ENCODE results near the gene GTPBP3. TPM values are rescaled to one million over a fixed set of nuclear protein-coding genes. Genes with fewer than 3 reads are reported as not detected.
"Not testable (repeated sequence)": the region's sequence is repeated elsewhere in the genome, so short reads cannot be mapped to it uniquely, and the experiment has no call there.

The GTPBP3 gene
- total and polyA plus RNA-seq, 10 donors: 13.0 to 44.1 (median 24.6) TPM

- WGBS, 5 donors: 81 to 87% (median 83%) methylated on average over 5 to 6 of the region's 6 CpGs
- Histone ChIP-seq H3K4me1 (peaks cover 0 to 47% (median 17%) of the 10 kb centered on the region in 6 donors), H3K4me3 (no peak overlapping the region), H3K9me3 (no peaks in the 10 kb centered on the region), H3K27ac (peak overlapping the region in 4 of 8 donors; percentile 5 to 71 (median 59)), H3K36me3 (peaks cover 0 to 53% (median under 1%) of the 10 kb centered on the region in 6 donors), H3K27me3 (replicated peaks in 1 of 7) (peaks cover 0 to 3% (median 0%) of the 10 kb centered on the region in 7 donors)
- no peak for DNase-seq
- TF ChIP-seq POLR2AphosphoS5 (IDR thresholded peaks at IDR 0.05) (no peak), CTCF (IDR thresholded peaks at IDR 0.05 in 8 of 11, conservative IDR thresholded peaks at IDR 0.05 in 3 of 11) (no peak), POLR2A (IDR thresholded peaks at IDR 0.05) (no peak)
- intact Hi-C loops (cut with DNase I; ENCODE audit: low total_unique reads): no loop called here
These were observed 22.8 kb downstream of the GTPBP3 start for GRCh38 chr19:17359905-17360800.

- peaks cover 0 to 36% (median 0%) of the 10 kb centered on the region in 7 donors for H3K27me3 ChIP-seq (replicated peaks in 1 of 7)
- H3K4me1 ChIP-seq: peaks cover 2 to 44% (median 18%) of the 10 kb centered on the region in 6 donors
- H3K36me3 ChIP-seq: peaks cover 0 to 43% (median 5%) of the 10 kb centered on the region in 6 donors
- 81 to 89% (median 87%) methylated on average over 20 of the region's 20 CpGs for WGBS, 5 donors
- H3K9me3 ChIP-seq; H3K4me3 ChIP-seq; intact Hi-C loops (cut with DNase I; ENCODE audit: low total_unique reads); DNase-seq; H3K27ac ChIP-seq: not testable (repeated sequence)
These were observed 26.7 kb downstream of the GTPBP3 start for GRCh38 chr19:17363852-17364605.

GRCh38 chr19:17365361-17365760, 28.0 kb downstream of the GTPBP3 start:
- no peak for DNase-seq
- Histone ChIP-seq H3K4me3 (no peak overlapping the region), H3K9me3 (no peaks in the 10 kb centered on the region), H3K4me1 (peaks cover 9 to 44% (median 26%) of the 10 kb centered on the region in 6 donors), H3K36me3 (peaks cover 0 to 32% (median 5%) of the 10 kb centered on the region in 6 donors), H3K27ac (no peak overlapping the region), H3K27me3 (replicated peaks in 1 of 7) (peaks cover 0 to 36% (median 0%) of the 10 kb centered on the region in 7 donors)
- peak in 1 of 3 donors; percentile 41 for TF ChIP-seq POLR2AphosphoS5 (IDR thresholded peaks at IDR 0.05)
- no peak for TF ChIP-seq POLR2A (IDR thresholded peaks at IDR 0.05)
- TF ChIP-seq CTCF (IDR thresholded peaks at IDR 0.05 in 8 of 11, conservative IDR thresholded peaks at IDR 0.05 in 3 of 11): no peak
- 94 to 96% (median 95%) methylated on average over 20 to 22 of the region's 22 CpGs for WGBS, 5 donors
- intact Hi-C loops (cut with DNase I; ENCODE audit: low total_unique reads): no loop called here

- H3K4me1 ChIP-seq: peaks cover 9 to 81% (median 36%) of the 10 kb centered on the region in 6 donors
- H3K4me3 ChIP-seq: peak overlapping the region in 3 of 8 donors; percentile 7 to 69 (median 42)
- peaks cover 0 to 36% (median 0%) of the 10 kb centered on the region in 7 donors for H3K27me3 ChIP-seq (replicated peaks in 1 of 7)
- 5 to 12% (median 8%) methylated on average over 8 of the region's 8 CpGs for WGBS, 5 donors
- H3K36me3 ChIP-seq: peaks cover 0 to 10% (median 4%) of the 10 kb centered on the region in 6 donors
- no peaks in the 10 kb centered on the region for H3K9me3 ChIP-seq
- intact Hi-C loops (cut with DNase I; ENCODE audit: low total_unique reads): no loop called here
- DNase-seq: no peak
- no peak for TF ChIP-seq POLR2A (IDR thresholded peaks at IDR 0.05)
- TF ChIP-seq CTCF (IDR thresholded peaks at IDR 0.05 in 8 of 11, conservative IDR thresholded peaks at IDR 0.05 in 3 of 11): no peak
- no peak for TF ChIP-seq POLR2AphosphoS5 (IDR thresholded peaks at IDR 0.05)
- peak overlapping the region in 7 of 8 donors; percentile 30 to 69 (median 56) for H3K27ac ChIP-seq
These were observed 32.8 kb downstream of the GTPBP3 start for GRCh38 chr19:17370026-17370587.

Measured in spleen (tissue), 11 donors.